ENCODE data around the gene MCOLN3.

MCOLN3 gene

DNA sequence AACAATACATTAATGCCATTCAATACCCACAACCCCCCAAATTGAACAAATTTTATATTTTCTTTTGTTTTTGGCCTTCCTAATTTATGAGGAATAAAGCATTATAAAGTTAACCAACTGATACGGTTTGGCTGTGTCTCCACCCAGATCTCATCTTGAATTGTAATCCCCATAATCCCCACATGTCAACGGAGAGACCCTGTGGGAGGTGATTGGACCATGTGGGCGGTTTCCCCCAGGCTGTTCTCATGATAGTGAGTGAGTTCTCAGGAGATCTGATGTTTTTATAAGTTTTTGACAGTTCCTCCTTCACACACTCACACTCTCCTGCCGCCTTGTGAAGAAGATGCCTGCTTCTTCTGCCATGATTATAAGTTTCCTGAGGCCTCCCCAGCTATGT is 6.4 kb upstream of the MCOLN3 start:
- TF ChIP-seq, protein P1, sequence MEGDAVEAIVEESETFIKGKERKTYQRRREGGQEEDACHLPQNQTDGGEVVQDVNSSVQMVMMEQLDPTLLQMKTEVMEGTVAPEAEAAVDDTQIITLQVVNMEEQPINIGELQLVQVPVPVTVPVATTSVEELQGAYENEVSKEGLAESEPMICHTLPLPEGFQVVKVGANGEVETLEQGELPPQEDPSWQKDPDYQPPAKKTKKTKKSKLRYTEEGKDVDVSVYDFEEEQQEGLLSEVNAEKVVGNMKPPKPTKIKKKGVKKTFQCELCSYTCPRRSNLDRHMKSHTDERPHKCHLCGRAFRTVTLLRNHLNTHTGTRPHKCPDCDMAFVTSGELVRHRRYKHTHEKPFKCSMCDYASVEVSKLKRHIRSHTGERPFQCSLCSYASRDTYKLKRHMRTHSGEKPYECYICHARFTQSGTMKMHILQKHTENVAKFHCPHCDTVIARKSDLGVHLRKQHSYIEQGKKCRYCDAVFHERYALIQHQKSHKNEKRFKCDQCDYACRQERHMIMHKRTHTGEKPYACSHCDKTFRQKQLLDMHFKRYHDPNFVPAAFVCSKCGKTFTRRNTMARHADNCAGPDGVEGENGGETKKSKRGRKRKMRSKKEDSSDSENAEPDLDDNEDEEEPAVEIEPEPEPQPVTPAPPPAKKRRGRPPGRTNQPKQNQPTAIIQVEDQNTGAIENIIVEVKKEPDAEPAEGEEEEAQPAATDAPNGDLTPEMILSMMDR (conservative IDR thresholded peaks at IDR 0.05): no peak

DNA sequence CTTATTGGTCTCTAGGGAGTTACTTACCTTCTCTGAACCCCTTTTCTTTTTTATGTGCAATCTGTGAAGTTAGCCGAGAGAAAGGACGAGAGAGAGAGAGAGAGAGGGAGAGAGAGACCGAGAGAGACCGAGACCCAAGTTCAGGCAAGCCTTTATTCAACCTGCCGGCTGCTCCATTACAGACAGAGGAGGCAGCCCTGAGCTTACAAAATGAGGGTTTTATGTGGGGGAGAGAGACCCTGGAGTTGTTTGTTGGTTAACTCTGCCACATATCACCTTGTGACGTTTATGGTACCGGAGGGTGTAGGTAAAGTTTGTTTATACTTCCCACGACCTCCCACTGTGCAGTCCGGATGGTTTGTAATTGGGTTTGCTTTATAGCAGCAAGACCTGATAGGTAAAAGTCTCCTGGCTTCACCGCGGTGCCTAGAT is 1.5 kb upstream of the MCOLN3 start:
- H3K27ac ChIP-seq: no peak overlapping the region
- TF ChIP-seq, protein P1 (conservative IDR thresholded peaks at IDR 0.05): no peak

More for the DNA sequence above, 6.4 kb upstream of the MCOLN3 start:
- H3K27ac ChIP-seq: no peak overlapping the region

DNA sequence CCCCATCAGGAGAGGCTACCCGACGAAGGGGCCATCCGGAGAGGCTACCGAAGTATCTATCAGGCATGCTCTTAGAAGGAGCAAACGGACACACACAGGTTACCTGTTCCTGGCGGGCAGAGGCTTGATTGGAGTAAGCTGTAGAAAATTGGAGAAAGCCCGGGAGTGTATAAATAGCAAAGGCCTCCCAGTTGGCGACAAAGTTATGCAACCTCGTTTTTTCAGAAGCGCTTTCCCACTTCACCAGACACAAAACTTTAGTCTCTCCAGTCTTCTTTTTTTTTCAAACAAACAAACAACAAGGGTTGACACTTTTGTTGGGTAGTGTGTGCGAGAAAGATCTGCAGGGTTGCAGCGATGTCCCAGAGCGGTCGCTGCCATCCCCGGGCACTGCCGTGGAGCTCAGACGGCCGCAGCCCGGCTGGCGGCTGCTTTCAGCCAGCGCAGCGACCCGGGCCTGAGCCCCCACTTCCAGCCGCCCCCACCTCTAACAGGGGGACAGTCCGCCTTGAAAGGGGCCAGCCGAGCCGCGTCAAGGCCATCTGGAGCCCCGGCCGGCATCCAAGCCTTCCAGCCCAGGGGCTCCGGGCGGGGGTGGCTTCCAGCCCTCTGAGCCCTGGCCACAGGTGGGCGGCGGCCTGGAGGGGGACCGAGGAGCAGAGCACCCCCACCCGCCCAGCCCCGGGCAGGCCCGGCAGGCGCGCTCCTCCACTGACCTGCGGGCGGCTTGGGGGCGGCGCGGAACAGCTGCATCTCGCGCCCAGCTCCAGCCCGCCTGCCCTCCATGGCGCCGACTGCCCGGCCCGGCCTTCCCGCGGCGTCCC is 616 bp downstream of the MCOLN3 start:
- no peak overlapping the region for H3K27ac ChIP-seq
- TF ChIP-seq, protein P1 (conservative IDR thresholded peaks at IDR 0.05): no peak

DNA sequence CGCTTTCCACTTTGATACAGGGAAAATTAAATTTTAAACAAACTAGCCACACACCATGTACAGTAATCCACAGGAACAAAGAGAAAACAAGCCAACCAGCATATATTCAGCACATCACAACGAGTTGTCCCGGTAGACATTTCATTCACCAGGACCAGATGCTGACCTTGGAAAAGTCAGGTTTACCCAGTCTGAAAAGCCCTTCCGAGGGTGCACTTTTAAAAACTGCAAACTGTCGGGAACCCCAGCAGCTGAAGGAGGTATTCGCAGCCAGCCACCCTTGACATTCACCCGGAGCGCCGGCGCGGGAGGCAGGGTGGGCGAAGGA is 1.2 kb downstream of the MCOLN3 start:
- no peak overlapping the region for H3K27ac ChIP-seq
- TF ChIP-seq, protein P1 (conservative IDR thresholded peaks at IDR 0.05): no peak

DNA sequence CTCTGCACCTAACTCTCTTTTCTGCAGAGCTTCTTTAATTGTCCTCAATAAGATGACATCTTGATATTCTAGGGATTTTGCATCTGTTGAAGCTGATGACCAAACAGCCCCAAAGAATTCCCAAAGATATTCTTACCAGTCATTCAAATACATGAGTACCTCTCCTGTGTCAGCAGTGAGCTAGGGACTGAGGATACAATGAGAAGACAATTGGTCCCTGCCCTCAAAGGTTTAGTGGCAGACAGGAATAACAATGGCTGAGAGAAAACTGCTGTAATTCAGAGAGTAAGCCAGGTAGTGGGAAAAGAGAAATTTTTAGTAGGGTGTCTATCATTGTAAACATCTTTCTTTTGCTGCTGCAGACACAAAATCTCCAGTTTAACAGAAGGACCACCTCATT is 5.9 kb downstream of the MCOLN3 start:
- TF ChIP-seq, protein P1 (conservative IDR thresholded peaks at IDR 0.05): no peak
- H3K27ac ChIP-seq: no peak overlapping the region

DNA sequence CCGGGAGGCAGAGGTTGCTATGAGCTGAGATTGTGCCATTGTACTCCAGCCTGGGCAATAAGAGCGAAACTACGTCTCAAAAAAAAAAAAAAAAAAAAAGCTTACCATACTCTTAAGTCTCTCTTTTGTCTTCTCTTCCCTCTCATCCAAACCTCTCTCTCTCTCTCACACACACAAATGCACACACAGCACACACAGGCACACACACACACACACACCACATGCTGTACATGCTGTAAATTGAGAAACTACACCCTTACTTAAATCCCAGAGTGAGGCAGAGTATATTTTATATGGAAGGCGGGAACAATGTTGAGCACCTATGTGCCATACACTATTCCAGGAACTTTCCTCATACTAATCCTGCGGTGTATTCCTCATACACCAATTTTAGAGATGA is 6.5 kb downstream of the MCOLN3 start:
- TF ChIP-seq, protein P1 (conservative IDR thresholded peaks at IDR 0.05): no peak
- no peak overlapping the region for H3K27ac ChIP-seq

DNA sequence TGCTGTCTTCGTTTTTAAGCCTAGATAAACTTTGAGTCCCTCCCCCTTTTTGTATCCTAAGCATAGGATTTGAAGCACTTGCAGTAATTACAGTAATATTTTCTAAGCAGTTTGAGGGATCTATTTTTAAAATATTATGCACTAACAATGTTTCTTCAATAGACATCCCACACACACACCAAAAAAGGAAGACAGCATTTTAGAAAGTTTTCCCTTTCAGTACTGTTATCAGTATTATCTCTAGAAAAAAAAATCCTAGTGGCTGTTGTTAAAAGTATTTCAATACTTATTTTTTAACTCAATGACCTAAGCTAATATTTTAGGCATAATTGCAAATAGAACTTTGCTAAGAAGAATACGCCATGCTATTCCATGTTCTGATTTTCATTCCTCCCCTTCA is 15.1 kb downstream of the MCOLN3 start:
- no peak overlapping the region for H3K27ac ChIP-seq

More for the DNA sequence above, 15.1 kb downstream of the MCOLN3 start:
- TF ChIP-seq, protein P1 (conservative IDR thresholded peaks at IDR 0.05): no peak

Measured in VCaP (cell line).